IMR-90 (cell line): ENCODE measurements around the gene NPIPB8. TPM values are rescaled to one million over a fixed set of nuclear protein-coding genes. Genes with fewer than 3 reads are reported as not detected.

Experiments
- ATAC-seq: fragments of 200-7000 bp; cut with Tn5 transposase; 2 replicates; pipeline ENCODE4 v1.9.1; 2020; ENCODE audit warnings: low read depth, mild to moderate bottlenecking, moderate library complexity
- BruUV-seq: library from RNA; stranded (reverse); fragments of 400-500 nt; replicated peaks from 2 replicates; lab custom pipeline; 2021; lab: Mats Ljungman, UMichigan
- CTCF ChIA-PET: fragments of 300-600 bp; formaldehyde crosslinking; extraction: SDS; loops from one replicate; lab custom pipeline; 2021; ENCODE audit warnings: antibody characterized with exemption; lab: Yijun Ruan, JAX
- POLR2A ChIA-PET: fragments of 300-600 bp; sonication (Branson Sonifier 250); formaldehyde crosslinking; loops from one replicate; lab custom pipeline; 2022; ENCODE audit warnings: antibody characterized with exemption; ENCODE audit not compliant: unreplicated experiment; lab: Charles Lee
- DNase-seq: peaks from one replicate; pipeline ENCODE4 v3.0.0; 2013
- H2AFZ ChIP-seq: replicated peaks from 2 replicates; pipeline ENCODE3; 2013; ENCODE audit warnings: low read length, mild to moderate bottlenecking; ENCODE audit not compliant: poor library complexity
- H2AK5ac ChIP-seq: 2 replicates; pipeline ENCODE4 v1.6.1; 2013; ENCODE audit warnings: low read depth, low read length, inconsistent platforms
- H2AK9ac ChIP-seq: replicated peaks from 2 replicates; pipeline ENCODE3; 2013; ENCODE audit warnings: mild to moderate bottlenecking, low read depth, low read length, moderate library complexity; ENCODE audit not compliant: poor library complexity
- H2BK120ac ChIP-seq: 2 replicates; pipeline ENCODE4 v1.6.1; 2013; ENCODE audit warnings: low read depth, low read length, inconsistent platforms
- H2BK15ac ChIP-seq: 3 replicates; pipeline ENCODE4 v1.6.1; 2013; ENCODE audit warnings: low read depth, low read length, inconsistent platforms
- H2BK20ac ChIP-seq: 2 replicates; pipeline ENCODE4 v1.6.1; 2013; ENCODE audit warnings: low read depth, mild to moderate bottlenecking, inconsistent platforms, low read length, moderate library complexity
- H2BK5ac ChIP-seq: 2 replicates; pipeline ENCODE4 v1.6.1; 2013; ENCODE audit warnings: mild to moderate bottlenecking, low read depth, low read length, inconsistent platforms; ENCODE audit not compliant: poor library complexity, severe bottlenecking
- H3K14ac ChIP-seq: replicated peaks from 2 replicates; pipeline ENCODE4 v1.6.1; 2013; ENCODE audit warnings: low read depth, low read length, inconsistent platforms
- H3K18ac ChIP-seq: 2 replicates; pipeline ENCODE4 v1.6.1; 2013; ENCODE audit warnings: low read depth, low read length, control low read depth
- H3K23ac ChIP-seq: 2 replicates; pipeline ENCODE4 v1.6.1; 2013; ENCODE audit warnings: low read depth, low read length, inconsistent platforms
- H3K27ac ChIP-seq: 2 replicates; pipeline ENCODE4 v1.5.1; 2013; ENCODE audit warnings: mild to moderate bottlenecking, control low read depth, low read length; ENCODE audit not compliant: insufficient read depth
- H3K27me3 ChIP-seq: 2 replicates; pipeline ENCODE4 v1.6.1; 2013; ENCODE audit warnings: low read length; ENCODE audit not compliant: control insufficient read depth, insufficient read depth
- H3K36me3 ChIP-seq: 2 replicates; pipeline ENCODE4 v1.6.1; 2013; ENCODE audit warnings: low read length, mixed read lengths; ENCODE audit not compliant: control insufficient read depth, insufficient read depth
- H3K4ac ChIP-seq: 2 replicates; pipeline ENCODE4 v1.6.1; 2013; ENCODE audit warnings: low read depth, low read length, inconsistent platforms
- H3K4me1 ChIP-seq: 2 replicates; pipeline ENCODE4 v1.6.1; 2013; ENCODE audit warnings: low read length, mixed read lengths; ENCODE audit not compliant: control insufficient read depth, insufficient read depth
- H3K4me2 ChIP-seq: 2 replicates; pipeline ENCODE4 v1.6.1; 2013; ENCODE audit warnings: low read depth, mild to moderate bottlenecking, control low read depth, low read length, moderate library complexity
- H3K4me3 ChIP-seq: 2 replicates; pipeline ENCODE4 v1.5.1; 2013; ENCODE audit warnings: low read depth, mild to moderate bottlenecking, control low read depth, low read length, moderate library complexity; ENCODE audit not compliant: insufficient read depth
- H3K56ac ChIP-seq: 2 replicates; pipeline ENCODE4 v1.6.1; 2013; ENCODE audit warnings: low read length, inconsistent platforms; ENCODE audit not compliant: insufficient read depth; ENCODE audit errors: extremely low read depth
- H3K79me1 ChIP-seq, 2 experiments: 2 replicates each; pipeline ENCODE4 v1.6.1; 2013; ENCODE audit warnings: low read length in 2 of 2, inconsistent platforms in 1 of 2, low read depth in 1 of 2
- H3K9ac ChIP-seq: 2 replicates; pipeline ENCODE4 v1.6.1; 2013; ENCODE audit warnings: low read depth, low read length, control low read depth
- H3K9me1 ChIP-seq: 2 replicates; pipeline ENCODE4 v1.6.1; 2013; ENCODE audit warnings: low read length, inconsistent platforms; ENCODE audit not compliant: insufficient read depth
- H3K9me3 ChIP-seq: 2 replicates; pipeline ENCODE4 v1.6.1; 2013; ENCODE audit warnings: low read length; ENCODE audit not compliant: control insufficient read depth, insufficient read depth
- H4K20me1 ChIP-seq: 2 replicates; pipeline ENCODE4 v1.6.1; 2013; ENCODE audit warnings: low read length, inconsistent platforms; ENCODE audit not compliant: insufficient read depth
- H4K5ac ChIP-seq: 2 replicates; pipeline ENCODE4 v1.6.1; 2013; ENCODE audit warnings: mild to moderate bottlenecking, low read depth, low read length, control low read depth
- H4K8ac ChIP-seq, 2 experiments: 2 replicates each; pipeline ENCODE4 v1.6.1; 2013; ENCODE audit warnings: low read depth in 2 of 2, low read length in 2 of 2, control low read depth in 1 of 2, inconsistent platforms in 1 of 2
- H4K91ac ChIP-seq: 2 replicates; pipeline ENCODE4 v1.6.1; 2013; ENCODE audit warnings: low read depth, low read length, inconsistent platforms; ENCODE audit not compliant: insufficient read depth
- BHLHE40 ChIP-seq: fragments of 150-350 bp; IDR thresholded peaks from 2 replicates; pipeline ENCODE4 v1.6.1; 2016; ENCODE audit warnings: mild to moderate bottlenecking, low read depth, low read length
- FOS ChIP-seq: fragments of 150-350 bp; IDR thresholded peaks from 2 replicates; pipeline ENCODE4 v1.6.1; 2016; ENCODE audit warnings: low read depth, low read length
- POLR2A ChIP-seq: IDR thresholded peaks from 2 replicates; pipeline ENCODE4 v1.6.1; 2012; ENCODE audit warnings: mild to moderate bottlenecking, low read depth, low read length
- WGBS, 2 experiments: methylation state at CpG; one replicate each; pipeline versions ENCODE4 v1.1.5 to v1.1.7; 2013; ENCODE audit warnings: missing lambda C conversion rate in 2 of 2; ENCODE audit not compliant: insufficient read length in 1 of 2; ENCODE audit errors: extremely low coverage in 2 of 2; 5-methylcytosine and 5-hydroxymethylcytosine counted together
- dilution Hi-C: fragments of 300-500 bp; cut with HindIII; formaldehyde crosslinking; loops from one replicate; pipeline ENCODE4 v1.14.3; 2018; ENCODE audit warnings: low sequenced_read_pairs; ENCODE audit not compliant: unreplicated experiment
- in situ Hi-C: fragments of 300-500 bp; cut with MboI; formaldehyde crosslinking; loops from 3 replicates; pipeline ENCODE4 v1.14.3; 2019; ENCODE audit warnings: low sequenced_read_pairs, inconsistent platforms, mixed read lengths
- intact Hi-C: fragments of 100-400 bp; cut with micrococcal nuclease; formaldehyde crosslinking; loops from 2 replicates; pipeline ENCODE4 v1.10.0; 2022
- polyA plus RNA-seq, 3 experiments: library from polyadenylated mRNA; depleted of rRNA; stranded (reverse); fragments of >200 nt; gene quantifications; 2 replicates each; pipeline ENCODE4 v1.2.3, GENCODE V29; 2012; ENCODE audit warnings: low replicate concordance in 1 of 3
- total RNA-seq: library from RNA; depleted of rRNA; stranded (reverse); fragments of >200 nt; gene quantifications from 2 replicates; pipeline ENCODE4 v1.2.3, GENCODE V29; 2012

Gene NPIPB8
- total and polyA plus RNA-seq, 2 of the 4 experiments (the other 2 are of a cell fraction), result not detected

- no peak for TF ChIP-seq POLR2A
These were observed 46.5 kb upstream of the NPIPB8 start (continued) for GRCh38 chr16:28591355-28591754.

GRCh38 chr16:28592511-28592910, 45.4 kb upstream of the NPIPB8 start:
- no peaks in the 10 kb centered on the region for H4K20me1 ChIP-seq
- H3K4me1 ChIP-seq, result no peaks in the 10 kb centered on the region
- H2AK9ac ChIP-seq, result no peak overlapping the region
- CTCF ChIA-PET, result no interaction called here
- dilution Hi-C loops, result no loop called here
- no peak overlapping the region for H3K27ac ChIP-seq
- no peak overlapping the region for H4K5ac ChIP-seq
- POLR2A ChIA-PET, result no interaction called here
- H3K36me3 ChIP-seq, result peaks cover 19% of the 10 kb centered on the region
- no peak overlapping the region for H2AFZ ChIP-seq
- no TSS peak for BruUV-seq
- no peak overlapping the region for H2AK5ac ChIP-seq
- H3K18ac ChIP-seq, result no peak overlapping the region
- no peak overlapping the region for H4K91ac ChIP-seq
- H3K9ac ChIP-seq, result no peak overlapping the region
- H2BK20ac ChIP-seq, result no peak overlapping the region
- H2BK5ac ChIP-seq, result no peak overlapping the region
- no CpG with 5 or more reads among the region's 5 CpGs for WGBS, 2 experiments
- no peak for TF ChIP-seq BHLHE40
- no peak for TF ChIP-seq FOS
- ATAC-seq (no peak), DNase-seq (no peak)
- intact Hi-C loops, result no loop called here
- no peak overlapping the region for H2BK120ac ChIP-seq
- no peaks in the 10 kb centered on the region; the same call in 1 of the 2 replicates for H3K27me3 ChIP-seq
- no peak overlapping the region for H3K56ac ChIP-seq
- H3K14ac ChIP-seq, result no peak overlapping the region
- no peak overlapping the region for H2BK15ac ChIP-seq
- H3K4me2 ChIP-seq, result no peak overlapping the region
- no peaks in the 10 kb centered on the region for H3K9me1 ChIP-seq
- in situ Hi-C loops, result no loop called here
- no peaks in the 10 kb centered on the region for H3K79me1 ChIP-seq
- H3K4ac ChIP-seq, result no peak overlapping the region
- H4K8ac ChIP-seq, result no peak overlapping the region
- H3K4me3 ChIP-seq, result no peak overlapping the region
- H3K9me3 ChIP-seq, result no peaks in the 10 kb centered on the region
- no peak overlapping the region for H3K23ac ChIP-seq
